WERI-Rb-1 (cell line): ENCODE results near the gene UPK3BL2.
"Not testable (repeated sequence)": the region's sequence is repeated elsewhere in the genome, so short reads cannot be mapped to it uniquely, and the experiment has no call there.

Source experiments
- DNase-seq: peaks from one replicate; pipeline ENCODE4 v3.0.0-alpha.2; 2020
- H3K27ac ChIP-seq: fragments of 250-450 bp; sonication (Bioruptor Pico); 2 replicates; pipeline ENCODE4 v1.5.1; 2020; ENCODE audit warnings: mild to moderate bottlenecking, moderate library complexity
- H3K27me3 ChIP-seq: fragments of 250-450 bp; sonication (Bioruptor Pico); 2 replicates; pipeline ENCODE4 v1.5.1; 2021; ENCODE audit warnings: mild to moderate bottlenecking, low read depth, moderate library complexity; ENCODE audit not compliant: insufficient read depth, severe bottlenecking
- H3K36me3 ChIP-seq: fragments of 250-450 bp; sonication (Bioruptor Pico); 2 replicates; pipeline ENCODE4 v1.5.1; 2020; ENCODE audit warnings: mild to moderate bottlenecking, moderate library complexity
- H3K4me3 ChIP-seq: 2 replicates; pipeline ENCODE4 v1.5.1; 2011; ENCODE audit warnings: low read depth, mild to moderate bottlenecking, control low read depth, low read length
- H3K9me3 ChIP-seq: fragments of 250-450 bp; sonication (Bioruptor Pico); 2 replicates; pipeline ENCODE4 v1.5.1; 2021; ENCODE audit warnings: mild to moderate bottlenecking, moderate library complexity; ENCODE audit not compliant: severe bottlenecking

Gene UPK3BL2

GRCh38 chr7:102546353-102546752, 2.9 kb upstream of the UPK3BL2 start:
- not testable (repeated sequence) for H3K27me3 ChIP-seq, H3K9me3 ChIP-seq, H3K27ac ChIP-seq, H3K36me3 ChIP-seq, H3K4me3 ChIP-seq
- peak; percentile 6 for DNase-seq

GRCh38 chr7:102545288-102545687, 1.8 kb upstream of the UPK3BL2 start:
- not testable (repeated sequence) for DNase-seq, H3K9me3 ChIP-seq, H3K4me3 ChIP-seq, H3K27me3 ChIP-seq, H3K36me3 ChIP-seq, H3K27ac ChIP-seq

GRCh38 chr7:102544372-102544771, 876 bp upstream of the UPK3BL2 start:
- H3K4me3 ChIP-seq, H3K36me3 ChIP-seq: not testable (repeated sequence)

GRCh38 chr7:102542771-102543170, 725 bp downstream of the UPK3BL2 start:
- not testable (repeated sequence) for DNase-seq, H3K4me3 ChIP-seq, H3K9me3 ChIP-seq, H3K27ac ChIP-seq, H3K27me3 ChIP-seq, H3K36me3 ChIP-seq

More at GRCh38 chr7:102544372-102544771, 876 bp upstream of the UPK3BL2 start:
- not testable (repeated sequence) for H3K27ac ChIP-seq, DNase-seq, H3K9me3 ChIP-seq, H3K27me3 ChIP-seq

- not testable (repeated sequence) for H3K36me3 ChIP-seq, H3K9me3 ChIP-seq, DNase-seq, H3K27ac ChIP-seq, H3K27me3 ChIP-seq, H3K4me3 ChIP-seq
Observed at GRCh38 chr7:102542083-102542482, 1.4 kb downstream of the UPK3BL2 start.

GRCh38 chr7:102540604-102541003, 2.9 kb downstream of the UPK3BL2 start:
- H3K27me3 ChIP-seq, H3K9me3 ChIP-seq, H3K4me3 ChIP-seq, H3K36me3 ChIP-seq, DNase-seq, H3K27ac ChIP-seq: not testable (repeated sequence)

- H3K27ac ChIP-seq, DNase-seq, H3K27me3 ChIP-seq, H3K4me3 ChIP-seq, H3K9me3 ChIP-seq, H3K36me3 ChIP-seq: not testable (repeated sequence)
Observed at GRCh38 chr7:102535062-102535615, 8.4 kb downstream of the UPK3BL2 start.

- not testable (repeated sequence) for H3K9me3 ChIP-seq, H3K27ac ChIP-seq, DNase-seq, H3K27me3 ChIP-seq, H3K36me3 ChIP-seq, H3K4me3 ChIP-seq
Observed at GRCh38 chr7:102532127-102532526, 11.4 kb downstream of the UPK3BL2 start.

- H3K36me3 ChIP-seq, H3K9me3 ChIP-seq, H3K27me3 ChIP-seq, H3K4me3 ChIP-seq, H3K27ac ChIP-seq, DNase-seq: not testable (repeated sequence)
Observed at GRCh38 chr7:102531583-102531982, 11.9 kb downstream of the UPK3BL2 start.

GRCh38 chr7:102527822-102528793, 15.4 kb downstream of the UPK3BL2 start:
- DNase-seq, H3K36me3 ChIP-seq, H3K27me3 ChIP-seq, H3K27ac ChIP-seq, H3K9me3 ChIP-seq, H3K4me3 ChIP-seq: not testable (repeated sequence)

GRCh38 chr7:102527182-102527581, 16.3 kb downstream of the UPK3BL2 start:
- not testable (repeated sequence) for DNase-seq, H3K27ac ChIP-seq, H3K36me3 ChIP-seq, H3K4me3 ChIP-seq, H3K27me3 ChIP-seq, H3K9me3 ChIP-seq

GRCh38 chr7:102524803-102525202, 18.7 kb downstream of the UPK3BL2 start:
- not testable (repeated sequence) for H3K27me3 ChIP-seq, H3K27ac ChIP-seq, H3K9me3 ChIP-seq, H3K36me3 ChIP-seq, H3K4me3 ChIP-seq, DNase-seq

- H3K27ac ChIP-seq, H3K36me3 ChIP-seq, DNase-seq, H3K27me3 ChIP-seq, H3K4me3 ChIP-seq, H3K9me3 ChIP-seq: not testable (repeated sequence)
Observed at GRCh38 chr7:102520797-102521196, 22.7 kb downstream of the UPK3BL2 start.

GRCh38 chr7:102517550-102518147, 25.8 kb downstream of the UPK3BL2 start, which contains the start of gene RASA4B:
TSS of gene RASA4B (minus strand) at chr7:102517777. CDS start at chr7:102517710, 67 bp downstream.
- not testable (repeated sequence) for H3K27ac ChIP-seq, H3K36me3 ChIP-seq, H3K4me3 ChIP-seq, H3K9me3 ChIP-seq, DNase-seq, H3K27me3 ChIP-seq
